Vagina (tissue), 2 donors: Measurements from ENCODE around the gene GNAQ.

ENCODE experiments used
- CTCF ChIP-seq, 3 experiments: fragments of 450-650 bp in 2 of 3; fragments of 200-600 bp in 1 of 3; sonication (generic) in 1 of 3; IDR thresholded peaks; one replicate each; pipeline ENCODE4 v1.5.1; 2017 to 2019; ENCODE audit warnings: antibody characterized with exemption in 3 of 3, mild to moderate bottlenecking in 2 of 3, moderate library complexity in 2 of 3
- POLR2A ChIP-seq, 2 donors: fragments of 450-650 bp; IDR thresholded peaks; one replicate each; pipeline ENCODE4 v1.6.1; 2017; ENCODE audit warnings: antibody characterized with exemption in 2 of 2, mild to moderate bottlenecking in 2 of 2, moderate library complexity in 2 of 2

- no peak for TF ChIP-seq CTCF (IDR thresholded peaks at IDR 0.05)
- no peak for TF ChIP-seq POLR2A (IDR thresholded peaks at IDR 0.05)
Observed at GRCh38 chr9:77922591-77922990, 109.0 kb downstream of the GNAQ start.
